Measurements from ENCODE around the gene ATP2A3. TPM values are rescaled to one million over a fixed set of nuclear protein-coding genes. Genes with fewer than 3 reads are reported as not detected.

Gene ATP2A3
- 10 to 100 TPM; 17.8 to 60.3 (median 35.1) TPM for total RNA-seq
- 10 to 100 TPM; 52.9 to 67.7 TPM for polyA plus RNA-seq

GRCh38 chr17:3964203-3965117 is at the start of gene ATP2A3:
TSS of gene ATP2A3 (minus strand) at chr17:3964437. CDS start at chr17:3964291, 146 bp downstream.
- TF ChIP-seq CTCF (IDR thresholded peaks at IDR 0.05) = no peak
- peaks cover 3 to 47% (median 8%) of the 10 kb centered on the region in 3 donors for H3K4me1 ChIP-seq
- no peak for FAIRE-seq
- ATAC-seq = peak; percentile 41 to 64 (median 46)
- no peaks in the 10 kb centered on the region for H3K36me3 ChIP-seq
- H3K4me3 ChIP-seq = peak within 1 kb of the TSS; percentile 26 to 75 (median 47)
- no peaks in the 10 kb centered on the region for H3K27me3 ChIP-seq
- WGBS, 2 donors = 1 to 2% methylated on average over 78 to 92 of the region's 92 CpGs
- H3K27ac ChIP-seq = peak within 1 kb of the TSS in 3 of 4 donors; percentile 50 to 73 (median 72)
- peak in 4 of 6 donors; percentile 36 to 84 (median 70) for DNase-seq
- intact Hi-C loops (cut with DNase I) = no loop called here
- no peaks in the 10 kb centered on the region for H3K9me3 ChIP-seq

DNA sequence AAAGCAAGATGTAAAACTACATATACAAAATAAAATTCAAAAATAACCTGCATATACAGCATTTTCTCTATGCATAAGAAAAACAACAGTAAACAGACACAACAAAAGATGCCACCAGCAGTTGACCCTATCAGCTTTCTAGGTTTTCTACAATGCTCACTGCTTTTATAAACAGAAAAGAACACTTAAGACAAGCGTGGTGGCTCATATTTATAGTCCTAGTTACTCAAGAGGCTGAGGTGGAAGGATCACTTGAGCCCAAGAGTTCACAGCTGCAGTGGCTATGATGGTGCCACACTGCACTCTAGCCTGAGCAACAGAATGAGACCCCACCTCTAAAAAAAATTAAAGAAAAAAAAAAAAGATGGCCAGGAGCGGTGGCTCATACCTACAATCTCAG is 46.5 kb upstream of the ATP2A3 start:
- FAIRE-seq = no peak
- H3K27me3 ChIP-seq = no peaks in the 10 kb centered on the region
- H3K36me3 ChIP-seq = peaks cover 0 to 60% (median 33%) of the 10 kb centered on the region in 3 donors
- no peaks in the 10 kb centered on the region for H3K9me3 ChIP-seq
- no peak overlapping the region for H3K27ac ChIP-seq
- intact Hi-C loops (cut with DNase I) = no loop called here
- H3K4me1 ChIP-seq = peaks cover 0 to 3% (median 0%) of the 10 kb centered on the region in 3 donors
- no peak overlapping the region for H3K4me3 ChIP-seq
- DNase-seq = no peak
- 87% methylated on average over 2 of the region's 2 CpGs for WGBS, 2 donors
- no peak for TF ChIP-seq CTCF (IDR thresholded peaks at IDR 0.05)
- ATAC-seq = no peak

DNA sequence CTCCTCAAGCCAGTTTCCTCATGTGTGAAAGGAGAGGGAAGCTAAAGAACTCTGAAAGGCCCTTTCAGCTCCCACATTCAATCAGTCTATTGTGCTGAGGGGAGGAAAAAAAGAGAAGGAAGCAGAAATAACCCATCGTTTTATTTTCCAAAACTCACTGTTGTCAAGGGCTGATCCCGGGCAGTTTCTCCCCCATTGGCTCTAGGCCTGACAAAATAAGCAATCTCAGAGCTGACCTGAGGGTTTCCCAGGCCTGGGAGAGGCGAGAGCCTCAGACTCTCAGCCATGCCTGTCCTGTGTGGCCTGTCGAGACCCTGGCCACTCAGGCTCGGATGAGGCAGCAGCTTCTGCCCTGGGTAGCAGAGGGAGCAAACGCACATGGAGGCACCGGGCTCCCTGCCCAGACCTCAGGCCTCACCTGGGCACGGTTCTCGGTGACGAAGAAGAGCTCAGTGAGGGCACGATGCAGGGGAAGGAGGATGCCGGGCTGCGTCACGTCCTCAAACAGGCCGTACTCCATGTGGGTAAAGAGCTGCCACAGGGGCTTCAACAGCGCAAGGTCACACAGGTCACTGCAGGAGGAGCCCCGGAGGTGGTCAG is 45.0 kb upstream of the ATP2A3 start:
- ATAC-seq (peak in 2 of 4 donors; percentile 36 to 53), DNase-seq (no peak), FAIRE-seq (no peak)
- H3K4me3 ChIP-seq = no peak overlapping the region
- H3K27me3 ChIP-seq = no peaks in the 10 kb centered on the region
- H3K9me3 ChIP-seq = no peaks in the 10 kb centered on the region
- TF ChIP-seq CTCF (IDR thresholded peaks at IDR 0.05) = no peak
- peaks cover 0 to 49% (median 23%) of the 10 kb centered on the region in 3 donors for H3K36me3 ChIP-seq
- 58 to 64% methylated on average over 17 of the region's 17 CpGs for WGBS, 2 donors
- peaks cover 0 to 5% (median 0%) of the 10 kb centered on the region in 3 donors for H3K4me1 ChIP-seq
- intact Hi-C loops (cut with DNase I) = loop anchor here in 1 of 3 donors (10.0 kb wide), 1 partner anchor 74 kb away; no protein-coding TSS in a partner anchor
- no peak overlapping the region for H3K27ac ChIP-seq

DNA sequence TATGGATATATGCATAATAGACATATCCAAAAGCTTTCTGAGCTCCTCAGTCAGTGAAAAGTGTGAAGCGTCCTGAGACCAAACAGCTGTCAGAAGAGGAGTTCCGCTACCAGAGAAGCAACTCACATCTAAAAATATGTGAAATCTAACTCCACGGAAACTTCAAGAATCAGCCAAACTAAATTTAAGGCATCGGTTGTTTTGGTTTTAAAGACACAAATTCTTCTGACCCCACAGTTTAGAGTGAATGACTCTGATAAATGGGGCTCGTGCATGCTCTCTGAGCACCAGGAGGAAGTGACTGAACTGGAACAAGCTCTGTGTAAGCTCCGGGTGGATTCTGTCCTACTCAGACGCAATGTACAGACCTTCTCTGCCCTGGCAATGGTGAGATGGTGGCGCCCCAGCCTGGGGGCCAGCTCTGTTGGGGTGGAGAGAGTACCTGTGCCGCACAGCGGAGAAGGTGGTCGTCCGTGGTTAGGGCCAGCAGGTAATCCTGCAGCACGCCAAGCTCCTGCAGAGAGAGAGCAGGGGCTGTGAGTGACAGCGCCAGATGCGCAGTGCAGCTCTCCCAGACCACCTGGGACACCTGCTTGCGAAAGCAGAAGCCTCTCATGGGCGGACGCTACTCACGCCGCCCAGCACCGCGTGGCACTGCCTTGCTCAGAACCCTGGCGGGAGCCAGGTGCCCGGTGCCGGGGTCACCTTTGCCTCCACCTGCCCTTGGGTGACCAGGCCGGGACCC is 44.4 kb upstream of the ATP2A3 start:
- intact Hi-C loops (cut with DNase I) = loop anchor here in 1 of 3 donors (10.0 kb wide), 1 partner anchor 74 kb away; no protein-coding TSS in a partner anchor
- FAIRE-seq (no peak), DNase-seq (no peak), ATAC-seq (no peak)
- TF ChIP-seq CTCF (IDR thresholded peaks at IDR 0.05) = no peak
- Histone ChIP-seq H3K36me3 (peaks cover 0 to 43% (median 16%) of the 10 kb centered on the region in 3 donors), H3K4me3 (no peak overlapping the region), H3K4me1 (peaks cover 0 to 12% (median 0%) of the 10 kb centered on the region in 3 donors), H3K27me3 (no peaks in the 10 kb centered on the region), H3K27ac (no peak overlapping the region), H3K9me3 (no peaks in the 10 kb centered on the region)
- 89 to 93% methylated on average over 26 of the region's 26 CpGs for WGBS, 2 donors
